Naive thymus-derived CD8-positive, alpha-beta T cell (primary cell): Measurements from ENCODE around the gene BIRC7. TPM values are rescaled to one million over a fixed set of nuclear protein-coding genes. Genes with fewer than 3 reads are reported as not detected.
A peak's percentile ranks its signal among the peaks of the same experiment; 100 is the strongest.
"Not testable (repeated sequence)": the region's sequence is repeated elsewhere in the genome, so short reads cannot be mapped to it uniquely, and the experiment has no call there.

Experiments
- ATAC-seq, 2 donors: fragments of 150-1000 bp; cut with Tn5 transposase in 1 of 2; sonication (Bioruptor Pico), chemical (Tn5 transposase) in 1 of 2; 1 replicate in 1 of 2; 2 replicates in 1 of 2; pipeline ENCODE4 v1.10.0; 2021; ENCODE audit warnings: mild to moderate bottlenecking in 2 of 2, moderate library complexity in 2 of 2
- POLR2A ChIA-PET: fragments of 350-600 bp; sonication (Branson Sonifier 250); formaldehyde crosslinking; loops from one replicate; lab custom pipeline; 2021; ENCODE audit warnings: antibody characterized with exemption; lab: Charles Lee
- DNase-seq, 10 donors: peaks; one replicate each; pipeline versions ENCODE4 v3.0.0 to v3.0.0-alpha.2; 2020 to 2022
- H3K27ac Mint-ChIP-seq, 10 donors: one replicate each; pipeline ENCODE4 v1.8.0; 2020 to 2022; ENCODE audit warnings: mild to moderate bottlenecking in 10 of 10, mixed read lengths in 10 of 10, moderate library complexity in 4 of 10, inconsistent platforms in 1 of 10
- H3K27me3 Mint-ChIP-seq, 5 donors: one replicate each; pipeline ENCODE4 v1.8.0; 2021 to 2022; ENCODE audit warnings: mixed read lengths in 5 of 5
- H3K36me3 Mint-ChIP-seq, 3 donors: one replicate each; pipeline ENCODE4 v1.8.0; 2020 to 2022; ENCODE audit warnings: mixed read lengths in 3 of 3, mild to moderate bottlenecking in 2 of 3, inconsistent platforms in 1 of 3
- H3K4me1 Mint-ChIP-seq, 4 donors: one replicate each; pipeline ENCODE4 v1.8.0; 2021 to 2022; ENCODE audit warnings: mixed read lengths in 4 of 4
- H3K4me3 Mint-ChIP-seq, 10 donors: one replicate each; pipeline ENCODE4 v1.8.0; 2020 to 2022; ENCODE audit warnings: mild to moderate bottlenecking in 10 of 10, mixed read lengths in 10 of 10, moderate library complexity in 6 of 10, inconsistent platforms in 1 of 10
- H3K9me3 Mint-ChIP-seq, 9 donors: one replicate each; pipeline ENCODE4 v1.8.0; 2020 to 2022; ENCODE audit warnings: mixed read lengths in 9 of 9, mild to moderate bottlenecking in 3 of 9, inconsistent platforms in 1 of 9, moderate library complexity in 1 of 9
- polyA plus RNA-seq, 3 donors: library from polyadenylated mRNA; unstranded; fragments of 300-500 nt; fragmentation: Illumina TruSeq; gene quantifications; one replicate each; pipeline ENCODE4 v1.2.3, GENCODE V29; 2021
- total RNA-seq, 8 experiments: library from RNA in 2 of 8; stranded (reverse) in 2 of 8; gene quantifications; one replicate each; pipeline ENCODE4 v1.2.3 and lab custom pipeline; 2021 to 2026

Gene BIRC7
- total and polyA plus RNA-seq, 5 experiments from 2014 or later, result 0.43 to 3.2 (median 1.6) TPM; not detected in 2

DNA sequence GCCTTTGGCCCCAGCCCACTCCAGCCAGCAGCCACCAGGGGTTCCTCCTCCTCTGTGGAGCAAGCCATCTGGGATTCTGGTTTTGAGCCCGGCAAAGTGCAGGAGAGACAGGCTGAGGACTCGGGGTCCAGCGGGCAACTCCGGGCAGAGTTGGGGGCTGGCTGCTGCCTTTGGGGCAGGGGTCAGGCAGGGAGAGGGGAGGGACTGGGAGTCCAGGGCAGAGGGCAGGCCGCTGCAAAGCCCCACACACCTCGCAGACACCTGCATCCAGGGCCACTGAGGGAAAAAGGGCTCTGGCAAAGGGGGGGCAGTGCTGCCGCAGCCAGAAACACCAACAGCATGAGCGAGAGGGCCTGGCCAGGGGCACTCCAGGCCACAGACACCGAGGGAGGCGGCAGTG lies 8.8 kb downstream of the BIRC7 start:
- no peaks in the 10 kb centered on the region for H3K9me3 Mint-ChIP-seq
- no peak for DNase-seq
- H3K4me3 Mint-ChIP-seq, result no peak overlapping the region
- H3K36me3 Mint-ChIP-seq, result no peaks in the 10 kb centered on the region
- H3K4me1 Mint-ChIP-seq, result peaks cover 0 to 6% (median 1%) of the 10 kb centered on the region in 4 donors
- no peak overlapping the region for H3K27ac Mint-ChIP-seq
- ATAC-seq, result no peak
- POLR2A ChIA-PET, result no interaction called here
- H3K27me3 Mint-ChIP-seq, result peaks cover 7 to 34% (median 12%) of the 10 kb centered on the region in 5 donors

DNA sequence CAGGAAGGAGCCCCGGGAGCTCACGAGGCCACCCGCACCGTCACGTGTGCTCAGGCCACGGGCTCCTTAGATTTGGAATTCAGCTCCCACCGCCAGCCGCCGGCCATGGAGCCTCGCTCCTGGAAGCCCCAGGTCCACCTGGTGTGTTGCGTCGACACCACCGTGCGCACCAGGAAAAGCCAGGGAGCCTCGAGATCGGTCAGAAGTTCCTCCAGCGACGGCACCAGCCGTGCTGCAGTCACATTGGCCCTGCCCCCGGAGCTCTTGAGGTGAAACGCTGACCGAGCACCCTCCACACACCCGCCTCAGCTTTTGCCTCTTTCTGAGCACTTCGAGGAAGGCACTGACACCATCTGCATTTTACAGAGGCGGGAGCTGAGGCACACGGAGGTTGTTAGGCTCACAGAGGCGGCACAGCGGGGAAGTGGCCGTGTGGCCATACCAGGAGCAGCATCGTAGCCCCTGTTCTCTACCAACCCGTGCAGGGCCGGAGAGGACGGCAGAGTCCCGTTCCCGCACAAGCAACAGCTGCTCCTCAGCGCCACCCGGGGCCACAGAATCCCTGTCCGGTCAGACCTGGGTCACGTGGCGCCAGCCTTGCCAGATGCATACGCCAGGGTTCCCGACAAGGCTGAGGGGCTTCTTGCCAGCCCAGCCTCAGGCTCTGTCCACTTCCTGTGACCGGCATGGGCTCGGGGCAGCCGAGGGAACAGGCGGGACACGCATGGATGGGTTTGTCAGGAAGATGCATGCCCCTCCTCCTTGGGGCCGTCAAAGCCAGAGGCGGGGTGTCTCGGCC lies 11.0 kb downstream of the BIRC7 start:
- DNase-seq (no peak), ATAC-seq (no peak)
- peaks cover 12 to 49% (median 21%) of the 10 kb centered on the region in 5 donors for H3K27me3 Mint-ChIP-seq
- H3K36me3 Mint-ChIP-seq, result no peaks in the 10 kb centered on the region
- H3K4me3 Mint-ChIP-seq, result peak overlapping the region in 1 of 10 donors; percentile 33
- POLR2A ChIA-PET, result no interaction called here
- no peaks in the 10 kb centered on the region for H3K9me3 Mint-ChIP-seq
- peaks cover 0 to 13% (median 1%) of the 10 kb centered on the region in 4 donors for H3K4me1 Mint-ChIP-seq
- no peak overlapping the region for H3K27ac Mint-ChIP-seq

GRCh38 chr20:63247671-63248228 lies 12.0 kb downstream of the BIRC7 start:
- no peaks in the 10 kb centered on the region for H3K36me3 Mint-ChIP-seq
- H3K27me3 Mint-ChIP-seq, result peaks cover 12 to 58% (median 21%) of the 10 kb centered on the region in 5 donors
- H3K27ac Mint-ChIP-seq, result no peak overlapping the region
- no peak overlapping the region for H3K4me3 Mint-ChIP-seq
- POLR2A ChIA-PET, result no interaction called here
- ATAC-seq (no peak), DNase-seq (no peak)
- H3K9me3 Mint-ChIP-seq, result no peaks in the 10 kb centered on the region
- peaks cover 2 to 15% (median 3%) of the 10 kb centered on the region in 4 donors for H3K4me1 Mint-ChIP-seq

- ATAC-seq, result no peak
- Mint-ChIP-seq H3K27ac (no peak overlapping the region), H3K36me3 (peaks cover 0 to 2% (median 0%) of the 10 kb centered on the region in 3 donors), H3K4me1 (peaks cover 4 to 20% (median 6%) of the 10 kb centered on the region in 4 donors), H3K9me3 (no peaks in the 10 kb centered on the region), H3K27me3 (peaks cover 17 to 65% (median 25%) of the 10 kb centered on the region in 5 donors), H3K4me3 (no peak overlapping the region)
- POLR2A ChIA-PET, result no interaction called here
- no peak for DNase-seq
Measured at GRCh38 chr20:63248835-63249591, 13.3 kb downstream of the BIRC7 start.

- H3K36me3 Mint-ChIP-seq, result peaks cover 0 to 2% (median 0%) of the 10 kb centered on the region in 3 donors
- peaks cover 17 to 68% (median 25%) of the 10 kb centered on the region in 5 donors for H3K27me3 Mint-ChIP-seq
- DNase-seq (no peak), ATAC-seq (no peak)
- H3K27ac Mint-ChIP-seq, result no peak overlapping the region
- no peak overlapping the region for H3K4me3 Mint-ChIP-seq
- peaks cover 4 to 25% (median 6%) of the 10 kb centered on the region in 4 donors for H3K4me1 Mint-ChIP-seq
- H3K9me3 Mint-ChIP-seq, result no peaks in the 10 kb centered on the region
- POLR2A ChIA-PET, result no interaction called here
Measured at GRCh38 chr20:63249891-63250290, 14.2 kb downstream of the BIRC7 start.

DNA sequence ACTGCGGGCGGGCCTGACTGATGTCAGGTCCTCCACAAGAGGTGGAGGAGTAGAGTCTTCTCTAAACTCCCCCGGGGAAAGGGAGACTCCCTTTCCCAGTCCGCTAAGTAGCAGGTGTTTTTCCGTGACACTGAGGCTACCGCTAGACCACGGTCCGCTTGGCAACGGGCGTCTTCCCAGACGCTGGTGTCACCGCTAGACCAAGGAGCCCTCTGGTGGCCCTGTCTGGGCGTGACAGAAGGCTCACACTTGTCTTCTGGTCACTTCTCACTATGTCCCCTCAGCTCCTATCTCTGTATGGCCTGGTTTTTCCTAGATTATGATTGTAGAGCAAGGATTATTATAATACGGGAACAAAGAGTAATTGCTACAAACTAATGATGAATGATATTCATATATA lies 15.6 kb downstream of the BIRC7 start:
- POLR2A ChIA-PET, ATAC-seq, DNase-seq, H3K9me3 Mint-ChIP-seq, H3K36me3 Mint-ChIP-seq, H3K27ac Mint-ChIP-seq: not testable (repeated sequence)
- Mint-ChIP-seq H3K27me3 (peaks cover 21 to 72% (median 39%) of the 10 kb centered on the region in 5 donors), H3K4me3 (peak overlapping the region in 1 of 10 donors; percentile 32), H3K4me1 (peaks cover 4 to 30% (median 11%) of the 10 kb centered on the region in 4 donors)

- H3K27me3 Mint-ChIP-seq, result peaks cover 26 to 74% (median 46%) of the 10 kb centered on the region in 5 donors
- POLR2A ChIA-PET, result no interaction called here
Measured at GRCh38 chr20:63252284-63252711, 16.6 kb downstream of the BIRC7 start.

GRCh38 chr20:63253065-63253437 lies 17.3 kb downstream of the BIRC7 start:
- Mint-ChIP-seq H3K36me3 (peaks cover 0 to 2% (median 0%) of the 10 kb centered on the region in 3 donors), H3K9me3 (no peaks in the 10 kb centered on the region), H3K4me3 (peak overlapping the region; percentile 20 to 79 (median 56)), H3K4me1 (peaks cover 4 to 30% (median 11%) of the 10 kb centered on the region in 4 donors), H3K27ac (peak overlapping the region in 1 of 10 donors; percentile 67), H3K27me3 (peaks cover 26 to 77% (median 46%) of the 10 kb centered on the region in 5 donors)
- ATAC-seq, result no peak
- no peak for DNase-seq
- POLR2A ChIA-PET, result no interaction called here

More at GRCh38 chr20:63252284-63252711, 16.6 kb downstream of the BIRC7 start:
- ATAC-seq, result no peak
- Mint-ChIP-seq H3K36me3 (peaks cover 0 to 2% (median 0%) of the 10 kb centered on the region in 3 donors), H3K4me1 (peaks cover 4 to 30% (median 11%) of the 10 kb centered on the region in 4 donors), H3K27ac (no peak overlapping the region), H3K4me3 (peak overlapping the region in 2 of 10 donors; percentile 31 to 44), H3K9me3 (no peaks in the 10 kb centered on the region)
- DNase-seq, result no peak

GRCh38 chr20:63253438-63254231 lies 17.9 kb downstream of the BIRC7 start:
- ATAC-seq (peak; percentile 57 to 65), DNase-seq (no peak)
- no peaks in the 10 kb centered on the region for H3K9me3 Mint-ChIP-seq
- H3K36me3 Mint-ChIP-seq, result peaks cover 0 to 2% (median 0%) of the 10 kb centered on the region in 3 donors
- H3K27me3 Mint-ChIP-seq, result peaks cover 23 to 71% (median 42%) of the 10 kb centered on the region in 5 donors
- POLR2A ChIA-PET, result no interaction called here
- H3K4me1 Mint-ChIP-seq, result peaks cover 2 to 27% (median 11%) of the 10 kb centered on the region in 4 donors
- H3K4me3 Mint-ChIP-seq, result peak overlapping the region in 7 of 10 donors; percentile 14 to 79 (median 46)
- no peak overlapping the region for H3K27ac Mint-ChIP-seq

- H3K9me3 Mint-ChIP-seq, result no peaks in the 10 kb centered on the region
- H3K27me3 Mint-ChIP-seq, result peaks cover 21 to 68% (median 37%) of the 10 kb centered on the region in 5 donors
- H3K4me1 Mint-ChIP-seq, result peaks cover 2 to 24% (median 11%) of the 10 kb centered on the region in 4 donors
- H3K4me3 Mint-ChIP-seq, result peak within 1 kb of the TSS; percentile 48 to 79 (median 62)
- POLR2A ChIA-PET, result no interaction called here
- peaks cover 0 to 2% (median 0%) of the 10 kb centered on the region in 3 donors for H3K36me3 Mint-ChIP-seq
- no peak within 1 kb of the TSS for H3K27ac Mint-ChIP-seq
- ATAC-seq, result no peak
- no peak for DNase-seq
Measured at GRCh38 chr20:63254232-63254605, 18.5 kb downstream of the BIRC7 start, which contains the start of gene NKAIN4. NKAIN4 (minus strand) TSS chr20:63254463; CDS start chr20:63254450, 13 bp downstream.

GRCh38 chr20:63254606-63255384 lies 19.1 kb downstream of the BIRC7 start:
- H3K27ac Mint-ChIP-seq, result no peak overlapping the region
- peak overlapping the region; percentile 48 to 79 (median 60) for H3K4me3 Mint-ChIP-seq
- DNase-seq (no peak), ATAC-seq (no peak)
- H3K4me1 Mint-ChIP-seq, result peaks cover 2 to 24% (median 11%) of the 10 kb centered on the region in 4 donors
- POLR2A ChIA-PET, result no interaction called here
- peaks cover 21 to 68% (median 37%) of the 10 kb centered on the region in 5 donors for H3K27me3 Mint-ChIP-seq
- peaks cover 0 to 2% (median 0%) of the 10 kb centered on the region in 3 donors for H3K36me3 Mint-ChIP-seq
- H3K9me3 Mint-ChIP-seq, result no peaks in the 10 kb centered on the region
